Measurements from ENCODE around the gene SUSD3. TPM values are rescaled to one million over a fixed set of nuclear protein-coding genes. Genes with fewer than 3 reads are reported as not detected.
A peak's percentile ranks its signal among the peaks of the same experiment; 100 is the strongest.

The SUSD3 gene
- total RNA-seq, 4 donors from 2014 or later, result 6.8 to 24.2 (median 12.8) TPM

- ATAC-seq (ENCODE audit: low FRiP score), result no peak
- peak; percentile 21 for DNase-seq (ENCODE audit: low spot score)
Observed at GRCh38 chr9:93121316-93122241, 63.1 kb downstream of the SUSD3 start.

GRCh38 chr9:93122721-93123221 is 64.3 kb downstream of the SUSD3 start:
- peak; percentile 22 for DNase-seq (ENCODE audit: low spot score)
- no peak for ATAC-seq (ENCODE audit: low FRiP score)
- TF ChIP-seq CTCF (IDR thresholded peaks at IDR 0.05), result no peak

More at GRCh38 chr9:93121316-93122241, 63.1 kb downstream of the SUSD3 start:
- TF ChIP-seq CTCF (IDR thresholded peaks at IDR 0.05), result no peak

- no peak for TF ChIP-seq CTCF (IDR thresholded peaks at IDR 0.05)
- ATAC-seq (ENCODE audit: low FRiP score) (no peak), DNase-seq (ENCODE audit: low spot score) (peak; percentile 20)
Observed at GRCh38 chr9:93123561-93124283, 65.2 kb downstream of the SUSD3 start.

- DNase-seq (ENCODE audit: low spot score) (peak; percentile 22), ATAC-seq (ENCODE audit: low FRiP score) (no peak)
- TF ChIP-seq CTCF (IDR thresholded peaks at IDR 0.05), result no peak
Observed at GRCh38 chr9:93124793-93125192, 66.3 kb downstream of the SUSD3 start.

GRCh38 chr9:93125331-93125894 is 66.9 kb downstream of the SUSD3 start:
- ATAC-seq (ENCODE audit: low FRiP score), result no peak
- DNase-seq (ENCODE audit: low spot score), result peak; percentile 20
- TF ChIP-seq CTCF (IDR thresholded peaks at IDR 0.05), result no peak

- no peak for TF ChIP-seq CTCF (IDR thresholded peaks at IDR 0.05)
- no peak for ATAC-seq (ENCODE audit: low FRiP score)
- peak; percentile 20 for DNase-seq (ENCODE audit: low spot score)
Observed at GRCh38 chr9:93126151-93126781, 67.8 kb downstream of the SUSD3 start.

Measured in omental fat pad (tissue), 4 donors.